Activated naive CD4-positive, alpha-beta T cell treated with anti-CD3 and anti-CD28 coated beads, Interleukin-2, amount 50 U/mL, for 24 hours (primary cell): Measurements from ENCODE around the gene NAA15.

Source experiments
- H3K27ac Mint-ChIP-seq: one replicate; pipeline ENCODE4 v1.8.0; 2021; ENCODE audit warnings: mild to moderate bottlenecking, mixed read lengths
- H3K27me3 Mint-ChIP-seq: one replicate; pipeline ENCODE4 v1.8.0; 2021; ENCODE audit warnings: mixed read lengths
- H3K36me3 Mint-ChIP-seq: one replicate; pipeline ENCODE4 v1.8.0; 2021; ENCODE audit warnings: mixed read lengths
- H3K4me1 Mint-ChIP-seq: one replicate; pipeline ENCODE4 v1.8.0; 2021; ENCODE audit warnings: mixed read lengths
- H3K4me3 Mint-ChIP-seq: one replicate; pipeline ENCODE4 v1.8.0; 2021; ENCODE audit warnings: mild to moderate bottlenecking, mixed read lengths
- H3K9me3 Mint-ChIP-seq: one replicate; pipeline ENCODE4 v1.8.0; 2021; ENCODE audit warnings: mixed read lengths

The NAA15 gene

DNA sequence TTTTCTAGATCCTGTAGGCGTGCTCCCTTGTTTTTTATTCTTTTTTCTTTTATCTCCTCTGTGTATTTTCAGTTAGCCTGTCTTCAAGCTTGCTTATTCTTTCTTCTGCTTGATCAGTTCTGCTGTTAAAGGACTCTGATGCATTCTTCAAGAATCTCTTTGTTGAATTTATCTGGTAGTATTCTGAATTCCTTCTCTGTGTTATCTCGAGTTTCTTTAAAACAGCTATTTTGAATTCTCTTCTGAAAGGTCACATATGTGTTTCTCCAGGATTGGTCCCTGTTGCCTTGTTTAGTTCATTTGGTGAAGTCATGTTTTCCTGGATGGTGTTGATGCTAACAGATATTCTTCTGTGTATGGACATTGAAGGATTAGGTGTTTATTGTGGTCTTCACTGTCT lies 167.9 kb downstream of the NAA15 start:
- peaks cover 15% of the 10 kb centered on the region for H3K4me1 Mint-ChIP-seq
- no peak overlapping the region for H3K4me3 Mint-ChIP-seq
- peaks cover 33% of the 10 kb centered on the region for H3K36me3 Mint-ChIP-seq
- no peak overlapping the region for H3K27ac Mint-ChIP-seq
- peaks cover 18% of the 10 kb centered on the region for H3K9me3 Mint-ChIP-seq
- H3K27me3 Mint-ChIP-seq = no peaks in the 10 kb centered on the region
